ENCODE measurements around the gene C1orf53.
A peak's percentile ranks its signal among the peaks of the same experiment; 100 is the strongest.

C1orf53 gene

GRCh38 chr1:197896301-197896700, 6.1 kb upstream of the C1orf53 start:
- DNase-seq (ENCODE audit: insufficient read length, low spot score) (no peak), FAIRE-seq (no peak)
- no peak for TF ChIP-seq CTCF (IDR thresholded peaks at IDR 0.05; ENCODE audit: insufficient read depth, missing control alignments)

- TF ChIP-seq CTCF (IDR thresholded peaks at IDR 0.05; ENCODE audit: insufficient read depth, missing control alignments), result no peak
- FAIRE-seq (no peak), DNase-seq (ENCODE audit: insufficient read length, low spot score) (no peak)
Observed at GRCh38 chr1:197899037-197899436, 3.4 kb upstream of the C1orf53 start.

- DNase-seq (ENCODE audit: insufficient read length, low spot score), result no peak
- no peak for FAIRE-seq
Observed at GRCh38 chr1:197902131-197902453, 338 bp upstream of the C1orf53 start.

GRCh38 chr1:197903196-197903514, 725 bp downstream of the C1orf53 start:
- DNase-seq (ENCODE audit: insufficient read length, low spot score) (no peak), FAIRE-seq (peak; percentile 38)
- TF ChIP-seq CTCF (IDR thresholded peaks at IDR 0.05; ENCODE audit: insufficient read depth, missing control alignments), result no peak

More at GRCh38 chr1:197902131-197902453, 338 bp upstream of the C1orf53 start:
- no peak for TF ChIP-seq CTCF (IDR thresholded peaks at IDR 0.05; ENCODE audit: insufficient read depth, missing control alignments)

- no peak for TF ChIP-seq CTCF (IDR thresholded peaks at IDR 0.05; ENCODE audit: insufficient read depth, missing control alignments)
- FAIRE-seq, result no peak
- no peak for DNase-seq (ENCODE audit: insufficient read length, low spot score)
Observed at GRCh38 chr1:197904126-197904787, 1.8 kb downstream of the C1orf53 start.

GRCh38 chr1:197905699-197906351, 3.4 kb downstream of the C1orf53 start:
- FAIRE-seq (no peak), DNase-seq (ENCODE audit: insufficient read length, low spot score) (no peak)
- no peak for TF ChIP-seq CTCF (IDR thresholded peaks at IDR 0.05; ENCODE audit: insufficient read depth, missing control alignments)

GRCh38 chr1:197907846-197908616, 5.6 kb downstream of the C1orf53 start:
- FAIRE-seq (no peak), DNase-seq (ENCODE audit: insufficient read length, low spot score) (no peak)
- TF ChIP-seq CTCF (IDR thresholded peaks at IDR 0.05; ENCODE audit: insufficient read depth, missing control alignments), result no peak
